Karpas-422 (cell line): Measurements from ENCODE around the gene NEDD8. TPM values are rescaled to one million over a fixed set of nuclear protein-coding genes. Genes with fewer than 3 reads are reported as not detected.

ENCODE experiments used
- DNase-seq: peaks from one replicate; pipeline ENCODE4 v3.0.0-alpha.2; 2015
- H2AFZ ChIP-seq: fragments of 200-600 bp; sonication (generic); 2 replicates; pipeline ENCODE4 v1.6.1; 2014; ENCODE audit warnings: antibody characterized with exemption, low read length, mixed read lengths
- H3K27ac ChIP-seq: fragments of 200-600 bp; sonication (generic); 2 replicates; pipeline ENCODE4 v1.5.1; 2014; ENCODE audit warnings: mild to moderate bottlenecking, low read length, moderate library complexity
- H3K27me3 ChIP-seq: fragments of 200-600 bp; sonication (generic); 2 replicates; pipeline ENCODE4 v1.6.1; 2014; ENCODE audit warnings: low read length, mixed read lengths
- H3K36me3 ChIP-seq: fragments of 200-600 bp; sonication (generic); 2 replicates; pipeline ENCODE4 v1.6.1; 2014; ENCODE audit warnings: low read length, mixed read lengths; ENCODE audit not compliant: insufficient read depth
- H3K4me1 ChIP-seq: fragments of 200-600 bp; sonication (generic); 2 replicates; pipeline ENCODE4 v1.6.1; 2014; ENCODE audit warnings: mild to moderate bottlenecking, low read length, mixed read lengths
- H3K4me2 ChIP-seq: fragments of 200-600 bp; sonication (generic); 2 replicates; pipeline ENCODE4 v1.6.1; 2014; ENCODE audit warnings: low read length, low read depth, mild to moderate bottlenecking; ENCODE audit not compliant: poor library complexity, severe bottlenecking
- H3K4me3 ChIP-seq: fragments of 200-600 bp; sonication (generic); 2 replicates; pipeline ENCODE4 v1.5.1; 2014; ENCODE audit warnings: mild to moderate bottlenecking, antibody characterized with exemption, low read length, mixed read lengths
- H3K79me2 ChIP-seq: fragments of 200-600 bp; sonication (generic); 2 replicates; pipeline ENCODE4 v1.6.1; 2014; ENCODE audit warnings: mild to moderate bottlenecking, low read length, mixed read lengths
- H3K9ac ChIP-seq: fragments of 200-600 bp; sonication (generic); 2 replicates; pipeline ENCODE4 v1.6.0; 2014; ENCODE audit warnings: low read length
- H3K9me2 ChIP-seq: fragments of 200-600 bp; sonication (generic), shearing (Covaris generic); replicated peaks from 2 replicates; pipeline ENCODE4 v1.6.0; 2014; ENCODE audit warnings: mild to moderate bottlenecking, low read length, moderate library complexity; ENCODE audit not compliant: insufficient read depth
- H3K9me3 ChIP-seq: fragments of 300-700, 200-600 bp; sonication (generic); 2 replicates; pipeline ENCODE4 v1.6.1; 2014; ENCODE audit warnings: low read length, mixed read lengths
- H4K20me1 ChIP-seq: fragments of 200-600 bp; sonication (generic); 2 replicates; pipeline ENCODE4 v1.6.1; 2014; ENCODE audit warnings: mild to moderate bottlenecking, antibody characterized with exemption, low read length, low read depth; ENCODE audit not compliant: insufficient read depth
- total RNA-seq: library from RNA; depleted of rRNA; stranded (reverse); fragments of >200 nt; shearing (Covaris generic); gene quantifications from 2 replicates; pipeline ENCODE4 v1.2.3, GENCODE V29; 2014; ENCODE audit warnings: low replicate concordance

NEDD8 gene
- total RNA-seq, 1 experiment from 2014 or later, result 293 TPM

DNA sequence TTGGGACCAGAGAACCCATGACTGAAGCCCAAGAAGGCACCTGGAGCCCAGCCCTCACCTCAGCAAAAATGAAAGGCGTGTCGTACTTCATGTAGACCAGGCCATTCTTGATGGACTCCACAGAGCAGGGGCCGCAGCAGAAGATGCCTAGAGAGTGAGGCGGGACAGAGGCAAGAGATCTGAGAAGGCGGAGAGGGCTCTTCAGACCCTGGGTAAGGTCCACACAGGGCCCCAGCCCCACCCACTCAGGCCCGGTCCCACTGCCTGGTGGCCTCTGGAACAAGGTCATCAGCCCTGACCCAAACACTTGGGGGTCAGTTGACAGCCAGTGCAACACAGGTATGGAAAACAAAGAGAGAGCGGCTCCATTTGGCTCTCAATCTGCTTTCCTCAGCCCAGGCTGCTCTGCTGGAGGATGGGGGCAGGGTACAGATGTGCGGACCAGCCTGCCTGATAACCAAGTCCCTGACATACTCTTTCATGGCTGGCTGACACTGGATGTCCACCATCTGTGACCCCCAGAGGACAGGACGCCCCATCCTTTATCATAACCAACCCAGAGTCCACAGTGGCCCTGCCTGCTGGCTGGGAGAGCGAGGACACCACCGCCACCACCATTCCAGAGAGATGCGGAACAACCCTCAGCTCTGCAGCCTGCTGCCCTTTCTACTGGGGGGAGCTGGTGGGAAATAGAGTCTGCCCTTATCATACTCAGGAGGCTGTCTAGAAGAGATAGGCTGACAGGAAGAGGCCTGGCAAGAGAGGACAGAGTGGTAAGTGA lies 24.0 kb upstream of the NEDD8 start:
- H3K4me3 ChIP-seq, result no peak overlapping the region
- H3K79me2 ChIP-seq, result no peaks in the 10 kb centered on the region
- H4K20me1 ChIP-seq, result no peaks in the 10 kb centered on the region
- H3K4me2 ChIP-seq, result no peak overlapping the region
- no peaks in the 10 kb centered on the region for H3K4me1 ChIP-seq
- no peak for DNase-seq
- peaks cover 4% of the 10 kb centered on the region; the same call in 1 of the 2 replicates for H3K36me3 ChIP-seq
- H3K9me2 ChIP-seq, result no peaks in the 10 kb centered on the region
- H3K27ac ChIP-seq, result no peak overlapping the region
- H2AFZ ChIP-seq, result no peak overlapping the region
- no peaks in the 10 kb centered on the region for H3K9me3 ChIP-seq
- H3K27me3 ChIP-seq, result no peaks in the 10 kb centered on the region
- no peak overlapping the region for H3K9ac ChIP-seq

DNA sequence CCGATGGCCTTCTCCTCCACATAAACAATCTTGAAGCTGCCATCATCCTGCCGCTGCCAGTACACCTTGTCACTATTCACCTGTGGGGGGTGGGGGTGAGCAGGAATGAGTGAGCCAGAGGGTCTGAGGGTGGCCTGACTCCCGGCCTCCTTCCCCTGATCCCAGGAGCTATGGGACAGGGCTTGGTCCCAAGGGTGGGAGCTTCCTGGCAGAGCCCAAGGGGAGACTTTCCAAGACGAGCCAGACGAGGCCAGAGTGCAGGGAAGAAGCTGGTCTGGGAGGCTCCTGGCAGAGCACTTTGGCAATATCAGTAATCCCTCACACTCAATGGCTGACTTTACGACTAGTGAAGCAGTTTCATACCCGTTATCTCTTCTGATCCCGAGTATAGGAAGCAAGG lies 23.3 kb upstream of the NEDD8 start:
- Histone ChIP-seq H3K36me3 (peaks cover 4% of the 10 kb centered on the region; the same call in 1 of the 2 replicates), H3K9ac (no peak overlapping the region), H3K4me2 (no peak overlapping the region), H3K4me1 (no peaks in the 10 kb centered on the region), H3K27me3 (no peaks in the 10 kb centered on the region), H2AFZ (no peak overlapping the region), H3K79me2 (no peaks in the 10 kb centered on the region), H4K20me1 (no peaks in the 10 kb centered on the region), H3K9me3 (no peaks in the 10 kb centered on the region), H3K9me2 (no peaks in the 10 kb centered on the region), H3K4me3 (no peak overlapping the region), H3K27ac (no peak overlapping the region)
- no peak for DNase-seq

DNA sequence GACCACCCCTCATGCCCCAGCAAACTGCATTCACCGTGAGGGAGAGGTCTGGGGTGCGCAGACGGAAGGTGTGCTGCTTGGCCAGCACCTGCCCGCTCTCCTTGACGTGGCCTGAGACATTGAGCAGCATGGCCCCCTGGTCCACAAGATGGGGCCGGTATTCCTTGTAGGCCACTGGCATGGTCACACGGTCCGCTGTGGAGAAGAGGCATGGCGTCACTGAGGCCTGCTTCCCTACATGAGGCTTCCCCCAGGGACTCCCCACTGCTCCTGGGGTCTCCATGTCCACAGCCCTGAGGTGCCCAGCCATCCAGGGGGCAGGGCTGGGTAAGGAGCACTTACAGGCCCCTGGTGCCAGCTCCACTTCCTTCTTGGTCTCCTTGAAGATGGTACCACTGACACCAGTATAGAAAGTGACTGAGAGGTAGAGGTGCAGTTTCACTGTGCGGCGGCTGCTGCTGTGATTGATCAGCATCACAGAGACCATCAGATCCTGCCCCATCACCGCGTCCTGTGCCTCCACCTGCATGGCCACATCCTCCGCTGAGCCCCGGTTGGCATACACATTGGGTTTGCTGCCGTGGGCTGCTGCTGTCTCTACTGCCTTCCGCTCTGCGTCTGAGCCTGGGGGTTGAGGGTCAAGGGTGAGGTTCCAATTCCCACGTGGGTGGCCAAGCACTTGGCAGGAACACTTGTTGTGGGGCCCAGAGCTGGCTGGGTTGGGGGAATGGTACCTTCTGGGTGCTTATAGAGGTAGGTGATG lies 22.6 kb upstream of the NEDD8 start:
- H4K20me1 ChIP-seq, result no peaks in the 10 kb centered on the region
- no peak for DNase-seq
- H3K4me3 ChIP-seq, result no peak overlapping the region
- no peak overlapping the region for H3K9ac ChIP-seq
- H3K27me3 ChIP-seq, result no peaks in the 10 kb centered on the region
- H3K27ac ChIP-seq, result no peak overlapping the region
- H3K9me3 ChIP-seq, result no peaks in the 10 kb centered on the region
- no peak overlapping the region for H2AFZ ChIP-seq
- H3K4me2 ChIP-seq, result no peak overlapping the region
- no peaks in the 10 kb centered on the region for H3K4me1 ChIP-seq
- H3K79me2 ChIP-seq, result no peaks in the 10 kb centered on the region
- no peaks in the 10 kb centered on the region for H3K9me2 ChIP-seq
- peaks cover 4% of the 10 kb centered on the region; the same call in 1 of the 2 replicates for H3K36me3 ChIP-seq

DNA sequence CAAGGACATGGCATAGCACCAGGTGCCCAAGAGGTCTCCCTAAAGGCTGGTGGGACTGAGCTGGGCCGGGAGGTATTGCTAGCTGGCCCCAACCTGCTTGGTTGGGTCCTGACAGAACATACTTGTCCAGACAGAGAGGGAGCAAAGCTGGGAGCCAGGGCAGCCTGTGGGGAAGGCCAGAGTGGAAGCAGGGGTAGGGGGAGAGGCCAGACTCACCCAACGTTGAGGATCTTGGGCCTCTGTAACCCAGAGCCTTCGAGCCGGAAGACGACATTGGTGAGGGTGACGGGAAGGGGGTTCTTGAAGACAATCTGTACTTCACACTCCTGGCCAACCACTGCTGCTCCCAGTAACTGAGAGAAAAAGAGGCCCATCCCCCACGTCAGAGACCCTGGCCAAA lies 21.8 kb upstream of the NEDD8 start:
- Histone ChIP-seq H3K36me3 (peaks cover 4% of the 10 kb centered on the region; the same call in 1 of the 2 replicates), H3K79me2 (no peaks in the 10 kb centered on the region), H4K20me1 (no peaks in the 10 kb centered on the region), H3K27ac (no peak overlapping the region), H3K27me3 (no peaks in the 10 kb centered on the region), H3K9ac (no peak overlapping the region), H3K9me2 (no peaks in the 10 kb centered on the region), H3K9me3 (no peaks in the 10 kb centered on the region), H3K4me1 (no peaks in the 10 kb centered on the region), H2AFZ (no peak overlapping the region), H3K4me3 (no peak overlapping the region), H3K4me2 (no peak overlapping the region)
- DNase-seq, result no peak

DNA sequence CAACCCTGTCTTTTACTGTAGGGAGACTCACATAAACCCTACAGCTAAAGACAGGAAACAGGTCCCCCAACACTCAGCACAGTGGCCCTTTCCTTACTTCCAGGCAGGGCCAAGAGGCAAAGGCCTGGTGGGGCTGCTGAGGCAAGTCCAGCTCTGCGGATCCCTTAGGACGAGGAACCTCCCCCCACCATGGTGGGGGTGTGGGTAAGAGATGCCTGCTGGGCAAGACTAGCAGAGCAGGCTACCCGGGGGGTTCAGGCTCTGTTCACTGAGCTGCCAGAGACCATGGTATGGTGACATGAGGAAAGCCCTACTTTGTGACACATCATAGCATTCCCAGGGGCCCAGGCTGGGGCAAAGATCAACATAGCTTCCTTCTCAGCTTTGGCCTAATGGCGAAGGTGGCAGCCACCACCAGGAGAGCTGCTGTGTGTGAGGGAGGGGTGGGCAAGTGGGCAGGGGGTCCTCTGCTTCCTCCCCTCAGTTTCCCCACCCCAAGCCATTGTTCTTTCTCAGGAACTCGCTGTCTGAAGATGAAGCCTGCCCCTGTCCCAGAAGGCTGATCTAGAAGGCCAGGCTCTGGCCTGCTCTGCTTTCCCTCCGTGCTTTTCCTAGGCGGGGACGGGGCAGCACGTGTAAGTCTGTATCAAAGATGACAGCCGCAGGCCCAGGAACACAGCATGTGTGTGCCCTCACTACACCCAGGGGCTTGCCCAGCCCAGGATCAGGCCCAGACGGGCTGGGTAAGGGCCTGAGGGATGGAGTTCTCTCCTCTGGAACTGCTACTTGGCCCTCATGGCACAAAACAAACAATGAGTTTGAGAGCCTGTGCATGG lies 20.3 kb upstream of the NEDD8 start:
- H3K36me3 ChIP-seq, result peaks cover 4% of the 10 kb centered on the region; the same call in 1 of the 2 replicates
- no peak overlapping the region for H3K4me3 ChIP-seq
- H3K4me2 ChIP-seq, result no peak overlapping the region
- H3K27ac ChIP-seq, result no peak overlapping the region
- no peaks in the 10 kb centered on the region for H3K9me2 ChIP-seq
- H3K4me1 ChIP-seq, result no peaks in the 10 kb centered on the region
- no peaks in the 10 kb centered on the region for H3K27me3 ChIP-seq
- no peak overlapping the region for H3K9ac ChIP-seq
- H2AFZ ChIP-seq, result no peak overlapping the region
- no peaks in the 10 kb centered on the region for H4K20me1 ChIP-seq
- no peak for DNase-seq
- H3K79me2 ChIP-seq, result no peaks in the 10 kb centered on the region
- H3K9me3 ChIP-seq, result no peaks in the 10 kb centered on the region

DNA sequence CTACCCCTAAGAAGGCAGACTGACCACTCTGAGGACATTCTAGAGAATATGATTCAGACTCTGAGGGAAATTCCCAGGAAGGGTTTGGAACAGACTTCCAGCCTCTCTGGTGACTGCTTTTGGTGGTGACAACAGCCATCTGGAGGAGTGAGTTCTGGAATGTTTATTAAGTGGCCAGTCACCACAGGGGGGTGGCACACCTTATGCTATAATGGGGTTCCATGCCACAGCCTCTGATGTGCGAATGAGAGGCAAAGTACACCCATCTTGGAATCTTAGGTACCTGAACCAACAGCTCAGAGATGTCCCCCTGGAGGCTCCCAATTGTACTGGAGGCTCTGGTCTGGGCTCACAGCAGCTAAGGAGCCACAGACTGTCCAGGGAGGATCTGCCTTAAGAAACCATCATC lies 19.7 kb upstream of the NEDD8 start:
- Histone ChIP-seq H3K36me3 (peaks cover 4% of the 10 kb centered on the region; the same call in 1 of the 2 replicates), H3K9me2 (no peaks in the 10 kb centered on the region), H3K79me2 (no peaks in the 10 kb centered on the region), H3K4me2 (no peak overlapping the region), H3K4me1 (no peaks in the 10 kb centered on the region), H4K20me1 (no peaks in the 10 kb centered on the region), H3K4me3 (no peak overlapping the region), H3K9me3 (no peaks in the 10 kb centered on the region), H2AFZ (no peak overlapping the region), H3K27ac (no peak overlapping the region), H3K9ac (no peak overlapping the region), H3K27me3 (no peaks in the 10 kb centered on the region)
- DNase-seq, result no peak

DNA sequence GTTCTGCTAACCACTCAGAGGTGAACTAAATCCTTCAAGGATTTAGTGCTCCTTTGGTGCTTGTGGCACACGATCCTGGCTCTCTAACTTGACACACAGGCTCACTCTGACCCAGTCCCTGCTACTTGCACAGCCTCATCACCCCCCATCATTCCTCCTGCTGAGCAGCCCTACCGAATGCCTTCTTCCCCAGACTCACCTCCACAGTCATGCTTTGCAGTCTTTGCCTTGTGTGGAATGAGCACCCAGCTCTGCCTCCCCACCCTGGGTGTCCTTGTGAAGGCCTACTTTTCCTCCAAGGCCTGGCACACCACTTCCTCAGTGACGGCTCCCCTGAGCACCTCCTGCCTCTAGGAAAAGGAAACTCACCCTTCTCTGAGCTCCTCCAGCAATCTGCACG lies 18.2 kb upstream of the NEDD8 start:
- no peak overlapping the region for H3K4me2 ChIP-seq
- no peak for DNase-seq
- H3K9me2 ChIP-seq, result no peaks in the 10 kb centered on the region
- H3K9ac ChIP-seq, result no peak overlapping the region
- H4K20me1 ChIP-seq, result no peaks in the 10 kb centered on the region
- H3K4me1 ChIP-seq, result no peaks in the 10 kb centered on the region
- no peak overlapping the region for H3K4me3 ChIP-seq
- no peaks in the 10 kb centered on the region for H3K79me2 ChIP-seq
- peaks cover 4% of the 10 kb centered on the region; the same call in 1 of the 2 replicates for H3K36me3 ChIP-seq
- no peak overlapping the region for H2AFZ ChIP-seq
- H3K9me3 ChIP-seq, result no peaks in the 10 kb centered on the region
- no peak overlapping the region for H3K27ac ChIP-seq
- H3K27me3 ChIP-seq, result no peaks in the 10 kb centered on the region
